Ovary (tissue), 9 donors: ENCODE measurements around the gene CCNQ. TPM values are rescaled to one million over a fixed set of nuclear protein-coding genes. Genes with fewer than 3 reads are reported as not detected.

Source experiments
- DNase-seq, 5 donors: peaks; one replicate each; pipeline ENCODE4 v3.0.0-alpha.2; 2019 to 2020
- H3K27ac ChIP-seq, 2 donors: fragments of 200-600 bp; one replicate each; pipeline versions ENCODE4 v1.5.1 to v1.8.0; 2019 to 2022
- H3K27me3 ChIP-seq: fragments of 200-600 bp; one replicate; pipeline ENCODE4 v1.8.0; 2022
- H3K36me3 ChIP-seq: fragments of 200-600 bp; sonication (generic); one replicate; pipeline ENCODE4 v1.5.1; 2019
- H3K4me1 ChIP-seq: one replicate; pipeline ENCODE4 v1.8.1; 2013; ENCODE audit warnings: mild to moderate bottlenecking, moderate library complexity; ENCODE audit not compliant: insufficient read depth
- H3K4me3 ChIP-seq: fragments of 200-600 bp; sonication (generic); one replicate; pipeline ENCODE4 v1.5.1; 2017
- H3K9me3 ChIP-seq, 2 donors: fragments of 200-600 bp in 1 of 2; sonication (generic) in 1 of 2; one replicate each; pipeline versions ENCODE4 v1.5.1 to v1.8.1; 2013 to 2019; ENCODE audit warnings: mild to moderate bottlenecking in 1 of 2, moderate library complexity in 1 of 2
- EP300 ChIP-seq: sonication (generic); formaldehyde crosslinking; IDR thresholded peaks from one replicate; pipeline ENCODE4 v1.6.1; 2017; ENCODE audit warnings: antibody characterized with exemption
- POLR2A ChIP-seq: fragments of 450-650 bp; IDR thresholded peaks from one replicate; pipeline ENCODE4 v1.6.1; 2017; ENCODE audit warnings: antibody characterized with exemption, mild to moderate bottlenecking, moderate library complexity
- WGBS, 3 donors: extraction: QIAGEN DNeasy Blood & Tissue Kit in 1 of 3; methylation state at CpG; one replicate each; pipeline versions ENCODE4 v1.1.5 to v1.1.7; 2013 to 2017; 5-methylcytosine and 5-hydroxymethylcytosine counted together
- intact Hi-C, 4 donors: fragments of 100-400 bp; cut with DNase I; formaldehyde crosslinking; loops; one replicate each; pipeline versions ENCODE4 v1.11.0 to v1.15.1; 2022 to 2023
- polyA plus RNA-seq, 2 donors: library from polyadenylated mRNA; stranded (reverse); fragments of 200-250 nt in 1 of 2; fragments of 350-450 nt in 1 of 2; fragmentation: Illumina TruSeq in 1 of 2; extraction: RNeasy Lipid Tissue Mini Kit (QIAGEN cat#74804) in 1 of 2; gene quantifications; one replicate each; pipeline ENCODE4 v1.2.3, GENCODE V29; 2013 to 2014
- total RNA-seq, 7 donors: library from RNA; depleted of rRNA in 2 of 7; stranded (reverse); fragments of >200 nt in 2 of 7; fragmentation: NEBNext Ultra II Directional in 3 of 7; extraction: Animal tissue kit (Norgen Biotek cat#: 25700) in 3 of 7; gene quantifications; one replicate each; pipeline versions ENCODE4 v1.1.0 to v1.2.4, GENCODE V29; 2016 to 2023
- TF ChIP-seq, protein P1 (sequence below), 3 donors: fragments of 450-650 bp in 2 of 3; fragments of 200-600 bp in 1 of 3; IDR thresholded peaks; one replicate each; pipeline versions ENCODE4 v1.5.1 to v1.8.0; 2016 to 2022; ENCODE audit warnings: antibody characterized with exemption in 3 of 3, mild to moderate bottlenecking in 1 of 3
- donor health status: DM: no; HTN: no; CAD: no; lungs with moderate emphysema.
- donor health status: DM: no; HTN: no; CAD: no.
- donor health status: Bipolar disorder and iron deficiency.
- donor health status: DM: yes; HTN: yes; CAD: no.
- donor health status: DM: no; HTN: no; CAD: no.
- donor health status: DM: yes; HTN: yes; CAD: no.

CCNQ gene
- total and polyA plus RNA-seq, 9 donors = 15.5 to 23.8 (median 19.3) TPM

DNA sequence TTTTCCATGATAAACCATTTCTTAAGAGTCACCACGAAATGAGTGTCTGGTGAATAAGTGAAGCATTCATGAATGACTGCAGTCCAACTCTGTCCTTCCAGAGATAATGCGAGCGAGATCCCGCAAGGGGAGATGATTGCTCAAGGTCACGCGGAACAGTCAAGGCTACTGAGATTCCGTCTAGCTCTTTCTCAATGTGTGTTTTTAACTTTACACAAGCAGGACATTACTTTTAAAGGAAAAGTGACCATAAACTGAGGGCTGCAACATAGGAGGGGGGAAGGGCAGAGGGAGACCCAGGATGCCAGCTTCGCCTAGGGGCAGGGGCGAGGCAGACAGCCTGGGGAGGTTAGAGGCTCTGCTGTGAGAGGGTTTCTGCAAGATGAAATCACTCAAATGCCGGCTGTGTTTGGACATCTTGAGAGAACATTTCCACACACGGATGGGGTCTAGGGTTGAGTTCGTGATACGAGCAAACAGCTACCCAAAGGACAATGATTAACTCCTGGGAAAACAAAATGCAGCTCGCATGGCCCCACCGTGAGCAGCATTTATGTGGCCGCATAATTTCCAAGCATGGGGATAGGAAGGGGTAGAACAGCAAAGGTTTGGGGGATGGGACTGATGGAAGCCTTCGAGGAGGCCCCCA lies 23.8 kb upstream of the CCNQ start:
- 46 to 59% (median 50%) methylated on average over 17 of the region's 17 CpGs for WGBS, 3 donors
- intact Hi-C loops = no loop called here
- no peaks in the 10 kb centered on the region for H3K9me3 ChIP-seq
- TF ChIP-seq, protein P1, sequence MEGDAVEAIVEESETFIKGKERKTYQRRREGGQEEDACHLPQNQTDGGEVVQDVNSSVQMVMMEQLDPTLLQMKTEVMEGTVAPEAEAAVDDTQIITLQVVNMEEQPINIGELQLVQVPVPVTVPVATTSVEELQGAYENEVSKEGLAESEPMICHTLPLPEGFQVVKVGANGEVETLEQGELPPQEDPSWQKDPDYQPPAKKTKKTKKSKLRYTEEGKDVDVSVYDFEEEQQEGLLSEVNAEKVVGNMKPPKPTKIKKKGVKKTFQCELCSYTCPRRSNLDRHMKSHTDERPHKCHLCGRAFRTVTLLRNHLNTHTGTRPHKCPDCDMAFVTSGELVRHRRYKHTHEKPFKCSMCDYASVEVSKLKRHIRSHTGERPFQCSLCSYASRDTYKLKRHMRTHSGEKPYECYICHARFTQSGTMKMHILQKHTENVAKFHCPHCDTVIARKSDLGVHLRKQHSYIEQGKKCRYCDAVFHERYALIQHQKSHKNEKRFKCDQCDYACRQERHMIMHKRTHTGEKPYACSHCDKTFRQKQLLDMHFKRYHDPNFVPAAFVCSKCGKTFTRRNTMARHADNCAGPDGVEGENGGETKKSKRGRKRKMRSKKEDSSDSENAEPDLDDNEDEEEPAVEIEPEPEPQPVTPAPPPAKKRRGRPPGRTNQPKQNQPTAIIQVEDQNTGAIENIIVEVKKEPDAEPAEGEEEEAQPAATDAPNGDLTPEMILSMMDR (IDR thresholded peaks at IDR 0.05) = no peak
- TF ChIP-seq POLR2A (no peak), EP300 (no peak)
- H3K36me3 ChIP-seq = no peaks in the 10 kb centered on the region
- H3K4me1 ChIP-seq = peaks cover 7% of the 10 kb centered on the region
- DNase-seq = peak in 3 of 5 donors; percentile 26 to 53 (median 30)
- no peak overlapping the region for H3K27ac ChIP-seq
- no peak overlapping the region for H3K4me3 ChIP-seq
- no peaks in the 10 kb centered on the region for H3K27me3 ChIP-seq

DNA sequence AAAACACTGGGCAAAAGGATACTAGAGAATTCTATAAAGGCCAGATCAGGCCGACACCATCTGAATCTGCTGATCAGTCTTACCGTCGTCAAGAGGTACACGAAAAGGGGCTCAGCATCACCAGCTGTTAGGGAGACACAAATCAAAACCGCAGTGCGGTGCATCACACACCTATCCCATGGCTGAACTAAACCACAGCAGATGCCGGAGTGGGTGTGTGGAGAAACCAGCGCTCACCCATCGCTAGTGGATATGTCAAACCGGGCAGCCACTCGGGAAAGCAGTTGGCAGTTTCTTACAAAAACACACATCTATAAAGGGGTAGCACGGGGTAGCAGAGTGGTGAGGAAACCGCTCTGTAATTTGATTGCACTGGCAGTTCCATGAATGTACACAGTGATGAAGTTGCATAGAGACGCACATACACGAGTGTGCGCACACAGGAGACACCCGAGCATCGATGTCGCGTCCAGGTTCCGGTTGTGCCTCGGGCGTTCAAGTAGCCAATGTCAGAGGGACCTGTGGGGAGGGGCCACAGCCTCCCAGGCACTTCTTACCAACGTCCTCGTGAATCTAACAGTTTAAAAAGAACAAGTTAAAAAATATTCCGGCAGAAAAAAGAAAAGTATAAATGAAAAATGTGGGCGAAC lies 23.1 kb upstream of the CCNQ start:
- WGBS, 3 donors = 73 to 83% (median 81%) methylated on average over 27 of the region's 27 CpGs

DNA sequence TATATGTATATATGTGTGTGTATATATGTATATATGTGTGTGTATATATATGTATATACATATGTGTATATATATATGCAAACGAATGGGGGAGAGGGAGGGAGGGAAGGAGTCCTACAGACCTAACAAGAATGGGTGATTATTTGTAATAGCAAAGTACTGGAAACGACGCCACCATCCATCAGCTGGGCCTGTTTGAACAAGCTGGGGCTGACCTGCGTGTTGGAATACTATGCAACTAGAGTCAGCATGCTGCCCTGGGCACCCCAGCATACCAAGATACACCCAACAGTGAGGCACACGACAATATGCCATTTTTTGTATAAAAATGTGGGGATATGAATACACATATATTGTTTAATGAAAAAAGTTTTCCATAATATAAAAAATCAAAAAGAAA lies 21.6 kb upstream of the CCNQ start:
- no peak overlapping the region for H3K4me3 ChIP-seq
- peaks cover 6% of the 10 kb centered on the region for H3K4me1 ChIP-seq
- intact Hi-C loops = no loop called here
- no peaks in the 10 kb centered on the region for H3K9me3 ChIP-seq
- no peak overlapping the region for H3K27ac ChIP-seq
- TF ChIP-seq POLR2A (no peak), EP300 (no peak)
- TF ChIP-seq, protein P1 (IDR thresholded peaks at IDR 0.05) = no peak
- WGBS, 3 donors = 77 to 83% (median 80%) methylated on average over 5 of the region's 5 CpGs
- no peaks in the 10 kb centered on the region for H3K27me3 ChIP-seq
- no peak for DNase-seq
- H3K36me3 ChIP-seq = no peaks in the 10 kb centered on the region

More for the DNA sequence above, 23.1 kb upstream of the CCNQ start:
- DNase-seq = peak in 3 of 5 donors; percentile 9 to 25 (median 15)
- H3K27me3 ChIP-seq = no peaks in the 10 kb centered on the region
- no peak overlapping the region for H3K4me3 ChIP-seq
- no peak overlapping the region for H3K27ac ChIP-seq
- TF ChIP-seq, protein P1 (IDR thresholded peaks at IDR 0.05) = no peak
- TF ChIP-seq POLR2A = no peak
- TF ChIP-seq EP300 = no peak
- intact Hi-C loops = no loop called here
- H3K36me3 ChIP-seq = no peaks in the 10 kb centered on the region
- peaks cover 6% of the 10 kb centered on the region for H3K4me1 ChIP-seq
- H3K9me3 ChIP-seq = no peaks in the 10 kb centered on the region

DNA sequence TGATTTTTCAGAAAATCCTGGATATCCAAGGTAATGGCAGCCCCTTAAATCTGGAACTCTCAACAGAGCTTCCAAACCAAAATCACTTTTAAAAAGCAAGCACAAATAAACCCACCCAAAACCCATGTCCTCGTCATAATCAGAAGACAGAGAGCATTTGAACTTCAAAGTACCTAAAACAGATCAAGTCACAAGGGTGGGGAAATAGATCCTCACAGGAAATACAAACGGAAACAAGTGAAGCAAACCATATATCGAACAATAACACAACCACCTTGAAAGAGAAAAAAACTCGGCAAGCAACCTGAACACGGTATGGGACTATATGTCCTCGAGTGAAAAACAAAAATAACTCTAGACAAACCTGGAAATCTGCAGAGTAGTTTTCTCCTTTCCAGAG lies 15.9 kb upstream of the CCNQ start:
- Histone ChIP-seq H3K36me3 (no peaks in the 10 kb centered on the region), H3K9me3 (no peaks in the 10 kb centered on the region), H3K27ac (no peak overlapping the region), H3K4me1 (no peaks in the 10 kb centered on the region), H3K4me3 (no peak overlapping the region), H3K27me3 (no peaks in the 10 kb centered on the region)
- intact Hi-C loops = loop anchor here in 1 of 4 donors (5.0 kb wide), 1 partner anchor 52 kb away; no protein-coding TSS in a partner anchor
- no peak for DNase-seq
- WGBS, 3 donors = 75 to 81% (median 77%) methylated on average over 6 of the region's 6 CpGs
- TF ChIP-seq EP300 (no peak), POLR2A (no peak)
- TF ChIP-seq, protein P1 (IDR thresholded peaks at IDR 0.05) = no peak
